HG03575 (cell line): ENCODE data around the gene COG5.

Source experiments
- ATAC-seq: cut with Tn5 transposase; IDR thresholded peaks from one replicate; pipeline ENCODE4 v1.9.1; 2021; ENCODE audit not compliant: unreplicated experiment, insufficient number of reproducible peaks, low FRiP score; ENCODE audit errors: extremely low read depth

Gene COG5

DNA sequence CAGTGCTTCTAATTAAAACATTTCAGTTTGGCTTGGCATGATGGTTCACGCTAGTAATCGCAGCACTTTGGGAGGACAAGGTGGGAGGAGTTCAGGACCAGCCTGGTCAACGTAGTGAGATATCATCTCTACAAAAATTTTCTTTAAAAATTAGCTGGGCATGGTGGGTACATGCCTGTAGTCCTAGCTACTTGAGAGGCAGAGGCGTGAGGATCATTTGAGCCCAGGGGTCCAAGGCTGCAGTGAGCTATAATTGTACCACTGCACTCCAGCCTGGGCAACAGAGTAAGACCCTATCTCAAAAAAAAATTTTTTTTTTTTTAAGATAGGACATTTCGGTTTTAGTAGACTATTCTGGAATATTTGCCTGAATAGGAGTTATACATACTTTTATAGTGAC, 382.5 kb downstream of the COG5 start:
- no peak for ATAC-seq

GRCh38 chr7:107180378-107180777, 383.3 kb downstream of the COG5 start:
- no peak for ATAC-seq

- ATAC-seq: no peak
These were observed 384.2 kb downstream of the COG5 start for GRCh38 chr7:107179326-107180164.

GRCh38 chr7:107173691-107174406, 389.9 kb downstream of the COG5 start:
- peak; percentile 50 for ATAC-seq

- ATAC-seq: no peak
These were observed 390.5 kb downstream of the COG5 start for GRCh38 chr7:107173191-107173590.

GRCh38 chr7:107172276-107173032, 391.3 kb downstream of the COG5 start:
- no peak for ATAC-seq

- ATAC-seq: no peak
These were observed 392.2 kb downstream of the COG5 start for GRCh38 chr7:107171496-107171895.

GRCh38 chr7:107170051-107170915, 393.4 kb downstream of the COG5 start:
- ATAC-seq: no peak

DNA sequence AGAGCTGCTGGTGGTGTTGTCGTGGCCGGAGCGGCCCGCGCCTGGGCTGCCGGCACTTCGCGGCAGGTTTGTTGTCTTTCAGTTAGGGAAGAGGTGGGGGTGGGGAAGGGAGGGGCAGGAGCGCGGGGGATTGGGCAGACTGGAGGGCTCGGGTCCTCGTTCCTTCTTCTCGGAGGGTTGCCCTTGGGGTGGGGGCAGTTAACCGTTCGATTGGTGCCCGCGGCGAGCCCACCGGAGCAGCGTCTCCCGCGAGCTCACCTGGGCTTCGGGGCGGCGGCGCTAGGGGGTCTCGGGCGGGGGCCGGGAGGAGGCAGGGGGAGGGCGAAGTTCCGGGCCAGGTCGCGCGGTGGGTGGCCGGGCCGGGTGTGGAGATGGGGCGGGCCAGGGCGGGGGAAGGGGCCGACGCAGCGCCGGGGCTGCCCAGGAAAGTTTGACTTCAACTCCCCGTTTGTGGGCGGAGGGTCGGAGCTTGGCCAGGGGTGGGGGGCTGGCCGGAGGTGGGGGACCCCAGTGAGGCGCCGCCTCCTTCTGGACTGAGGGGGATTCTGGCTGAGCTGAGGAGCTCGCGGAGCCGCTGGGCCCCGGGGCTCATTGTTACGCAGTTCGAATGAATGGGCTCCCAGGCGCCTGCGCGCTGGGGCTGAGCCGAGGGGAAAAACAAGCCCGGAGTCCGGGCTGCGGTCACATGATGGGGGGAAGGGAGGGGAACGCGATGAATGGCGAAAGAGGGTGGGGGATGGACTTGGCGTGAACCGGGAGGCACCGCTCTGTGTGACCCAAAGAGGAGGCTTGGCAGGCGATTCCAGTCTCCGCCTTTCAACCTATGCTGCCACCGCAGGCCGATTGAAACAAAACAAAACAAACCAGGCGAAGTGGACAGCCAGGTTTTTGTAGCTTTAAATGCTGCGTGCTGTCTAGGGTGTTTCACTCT, 394.3 kb downstream of the COG5 start:
- no peak for ATAC-seq

DNA sequence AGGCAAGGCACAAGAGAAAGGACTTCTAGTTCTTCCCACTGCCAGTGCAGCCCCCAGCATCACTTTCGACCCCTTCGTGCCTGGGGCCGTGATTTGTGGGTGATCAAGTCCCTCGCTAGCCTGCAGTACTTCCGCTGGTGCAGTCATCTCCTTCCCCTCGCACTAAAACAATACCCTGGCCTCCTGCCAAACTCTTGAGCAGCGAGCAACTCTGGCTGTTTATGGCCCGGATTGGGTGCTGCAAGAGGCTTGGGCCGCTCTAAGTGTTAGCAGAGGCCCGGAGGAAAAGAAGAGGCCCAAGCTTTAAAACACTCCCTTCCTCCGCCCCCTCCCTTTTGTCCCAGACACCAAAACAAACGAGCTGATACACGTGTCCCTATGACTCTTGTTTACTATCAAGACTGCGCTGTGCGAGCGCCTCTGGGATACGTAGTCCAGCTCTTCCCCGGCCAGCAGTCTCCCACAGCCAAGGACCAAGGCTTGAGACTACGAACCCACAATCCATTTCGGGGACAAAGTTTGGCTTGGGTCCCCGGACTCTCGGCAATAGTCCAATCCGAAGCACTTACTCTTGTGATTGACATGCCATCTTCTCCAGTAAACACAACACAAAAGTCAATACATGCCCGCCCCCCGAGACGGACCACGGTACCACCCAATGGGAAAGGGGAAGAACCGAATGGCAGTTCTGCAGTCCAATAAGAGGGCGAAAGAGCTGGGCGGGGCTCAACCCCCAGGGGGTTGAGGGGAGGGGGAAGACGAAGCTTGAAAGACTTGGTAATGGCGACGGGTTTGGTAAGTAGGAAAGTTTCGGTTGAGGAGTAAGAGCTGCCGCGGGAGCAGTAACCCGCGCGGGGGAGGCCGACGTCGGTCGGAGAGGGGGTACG, 395.2 kb downstream of the COG5 start, which contains the start of gene HBP1:
TSS of gene HBP1 (plus strand) at position 771 of the 887 bp plus-strand sequence. CDS start 10,891 bp downstream, outside the sequence.
- ATAC-seq: peak; percentile 87

DNA sequence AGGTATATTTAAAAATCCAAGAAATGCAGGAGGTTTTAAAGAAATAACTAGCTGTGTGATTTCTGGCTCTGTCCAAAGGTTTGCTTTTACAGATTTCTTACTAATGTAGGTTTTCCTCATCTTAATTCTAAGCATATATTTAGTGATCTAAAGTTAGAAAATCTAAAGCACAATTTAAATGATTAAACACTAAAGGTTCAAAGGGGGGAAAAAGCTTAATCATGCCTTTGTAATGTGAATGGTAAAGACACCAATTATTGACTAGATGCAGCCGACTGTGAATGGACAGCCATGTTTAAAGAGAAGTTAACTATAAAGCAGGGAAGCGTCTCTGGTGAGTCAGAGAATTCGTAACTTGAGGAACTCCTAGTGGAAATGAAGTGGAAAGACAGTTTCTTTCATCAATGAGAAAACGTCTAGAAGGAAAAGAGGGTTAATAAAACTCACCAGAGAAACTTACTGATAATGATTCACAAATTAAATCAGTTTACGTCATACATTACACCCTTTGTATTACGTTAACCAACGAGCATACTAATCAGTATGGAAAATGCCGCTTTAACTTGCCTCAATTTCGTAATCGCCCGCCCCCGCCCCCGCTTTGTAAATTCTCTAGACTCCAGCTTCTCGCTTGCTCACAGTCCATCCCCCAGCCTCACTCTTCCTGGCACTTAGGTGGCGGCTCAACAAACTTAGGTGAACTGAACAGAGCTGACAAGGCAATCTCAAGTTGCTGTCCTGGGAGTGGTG, 396.1 kb downstream of the COG5 start:
- no peak for ATAC-seq

DNA sequence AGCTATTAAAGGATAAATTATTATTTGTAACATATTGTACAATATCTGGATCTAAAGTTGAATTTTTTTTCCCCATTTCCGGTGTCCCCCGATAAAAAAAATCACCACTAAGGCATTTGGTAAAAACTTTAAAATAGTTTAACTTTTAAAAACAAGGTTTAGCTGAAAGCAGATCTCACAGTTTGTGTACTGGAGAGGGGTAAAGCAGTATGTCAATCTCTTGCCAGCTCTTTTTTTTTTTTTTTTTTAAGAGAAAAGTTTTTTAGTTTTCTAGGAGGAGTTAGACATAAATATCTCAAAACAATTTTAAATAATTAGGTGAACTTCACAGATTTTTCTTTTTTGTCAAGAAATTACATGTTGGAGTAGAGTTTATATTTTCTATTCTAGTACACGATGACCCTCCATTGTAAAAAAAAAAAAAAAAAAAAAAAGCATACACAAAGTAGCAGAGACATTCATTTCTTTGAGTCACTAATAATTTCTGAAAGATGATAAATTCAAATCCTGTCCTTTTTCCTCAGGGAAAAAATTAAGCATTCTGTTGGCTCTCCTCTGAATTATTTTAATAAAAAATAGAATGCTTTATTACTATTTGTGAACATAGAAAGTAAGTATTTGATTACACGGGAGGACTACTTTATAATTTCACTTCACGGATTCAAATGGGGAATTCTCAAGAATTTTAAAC, 396.8 kb downstream of the COG5 start:
- ATAC-seq: no peak

DNA sequence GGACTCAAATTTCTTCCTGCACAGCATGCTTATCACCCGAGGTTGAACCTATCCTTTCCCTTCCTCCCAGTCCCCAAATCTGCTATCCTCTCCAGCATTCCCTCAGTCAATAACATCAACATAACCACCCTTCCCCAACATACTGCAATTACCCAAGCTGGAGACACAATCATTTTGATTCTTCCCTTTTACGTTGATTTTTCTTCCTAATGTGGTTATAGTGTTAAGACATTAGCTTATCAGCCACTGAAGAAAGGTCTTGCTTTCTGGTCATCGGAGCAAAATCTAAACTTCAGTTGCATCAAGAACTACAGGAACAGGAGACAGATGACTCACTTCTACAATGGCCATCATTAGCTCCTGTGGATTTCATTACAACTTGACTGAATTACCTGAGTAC, 398.4 kb downstream of the COG5 start:
- ATAC-seq: no peak

DNA sequence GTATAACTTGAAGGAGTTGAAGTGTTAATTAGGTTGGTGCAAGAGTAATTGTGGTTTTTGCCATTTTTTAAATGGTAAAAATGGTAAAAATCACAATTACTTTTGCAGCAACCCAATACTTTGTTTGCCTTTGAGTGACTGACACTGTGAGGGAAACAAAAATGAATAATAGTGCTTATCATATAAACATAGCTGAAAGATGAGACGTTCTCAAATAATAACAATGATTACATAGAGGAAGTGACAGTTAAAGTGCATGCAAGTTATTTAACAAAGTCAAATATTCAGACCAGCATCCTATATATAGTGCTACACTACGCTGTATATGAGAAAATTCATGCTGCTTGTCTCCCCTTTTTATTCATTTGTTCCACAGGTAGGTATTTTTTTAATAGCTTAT, 399.6 kb downstream of the COG5 start:
- no peak for ATAC-seq

GRCh38 chr7:107162475-107162874, 401.2 kb downstream of the COG5 start:
- no peak for ATAC-seq

DNA sequence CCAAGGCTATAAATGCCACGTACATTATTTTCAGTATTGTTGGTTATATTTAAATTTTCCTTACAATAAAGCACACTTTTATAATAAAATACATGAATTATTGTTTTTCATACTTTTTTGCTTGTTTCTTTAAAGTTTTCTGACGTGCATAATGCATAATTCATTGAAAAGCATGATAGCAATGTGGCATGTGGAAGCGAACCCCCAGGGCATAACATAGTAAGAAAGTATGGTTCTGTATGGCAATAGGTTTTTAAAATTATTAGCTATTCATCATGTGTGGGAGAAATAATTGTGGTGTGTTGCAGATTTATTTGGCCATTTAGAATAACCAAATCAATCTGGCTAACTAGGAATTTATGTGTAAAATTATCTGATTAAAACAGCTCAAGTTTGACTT, 402.3 kb downstream of the COG5 start:
- ATAC-seq: no peak
